ENCODE data around the gene OR52H1. TPM values are rescaled to one million over a fixed set of nuclear protein-coding genes. Genes with fewer than 3 reads are reported as not detected.

The OR52H1 gene
- total and polyA plus RNA-seq, 2 experiments from 2014 or later: 0.28 TPM; not detected in 1

- DNase-seq (ENCODE audit: low spot score) (no peak), ATAC-seq (no peak)
- H3K27ac Mint-ChIP-seq: no peak overlapping the region; the same call in 1 of the 2 replicates
- Histone ChIP-seq H3F3A (replicated peaks; ENCODE audit: low read depth) (no peaks in the 10 kb centered on the region), H3K4me3 (no peak overlapping the region), H3K27ac (ENCODE audit: low read depth) (no peak overlapping the region), H3K36me3 (ENCODE audit: insufficient read depth) (no peaks in the 10 kb centered on the region), H3K27me3 (ENCODE audit: insufficient read depth) (no peaks in the 10 kb centered on the region), H3K4me2 (no peak overlapping the region), H2AFZ (no peak overlapping the region), H3K79me2 (replicated peaks; ENCODE audit: insufficient read depth) (no peaks in the 10 kb centered on the region), H3K4me1 (ENCODE audit: insufficient read depth) (no peaks in the 10 kb centered on the region), H4K20me1 (replicated peaks; ENCODE audit: insufficient read depth) (no peaks in the 10 kb centered on the region), H3K9me2 (ENCODE audit: insufficient read depth) (no peaks in the 10 kb centered on the region; the same call in 1 of the 2 replicates)
- peaks cover 6% of the 10 kb centered on the region for H3K27me3 Mint-ChIP-seq (ENCODE audit: insufficient read depth, low read depth, poor library complexity)
- TF ChIP-seq ZNF331 (CRISPR knock-in tag; IDR thresholded peaks at IDR 0.05; ENCODE audit: low read depth) (no peak), STAT1 (IDR thresholded peaks at IDR 0.05; ENCODE audit: unreplicated experiment) (no peak), EZH2phosphoT487 (IDR thresholded peaks at IDR 0.05; ENCODE audit: unreplicated experiment) (no peak), ETS1 (IDR thresholded peaks at IDR 0.05) (no peak), CTCF (conservative IDR thresholded peaks at IDR 0.05; ENCODE audit: low read depth in 2 of 2) (no peak), NANOG (IDR thresholded peaks at IDR 0.05; ENCODE audit: borderline replicate concordance) (no peak), ZNF114 (CRISPR knock-in tag; IDR thresholded peaks at IDR 0.05) (no peak), POLR2AphosphoS5 (IDR thresholded peaks at IDR 0.05; ENCODE audit: low read depth) (no peak), JUNB (IDR thresholded peaks at IDR 0.05; ENCODE audit: unreplicated experiment) (no peak), EZH2 (IDR thresholded peaks at IDR 0.05; ENCODE audit: low read depth, unreplicated experiment) (no peak), REST (IDR thresholded peaks at IDR 0.05; ENCODE audit: unreplicated experiment) (no peak), CREB1 (CRISPR knock-in tag; IDR thresholded peaks at IDR 0.05; ENCODE audit: low read depth) (no peak), ZNF462 (CRISPR knock-in tag; IDR thresholded peaks at IDR 0.05) (no peak)
- H3K4me3 Mint-ChIP-seq: no peak overlapping the region
- H3K9me3 Mint-ChIP-seq: no peaks in the 10 kb centered on the region
- H3K36me3 Mint-ChIP-seq (ENCODE audit: low read depth): no peaks in the 10 kb centered on the region
- H3K4me1 Mint-ChIP-seq: no peaks in the 10 kb centered on the region
These were observed 43.9 kb downstream of the OR52H1 start for GRCh38 chr11:5504403-5504921.
